ENCODE results near the gene GSK3B. TPM values are rescaled to one million over a fixed set of nuclear protein-coding genes. Genes with fewer than 3 reads are reported as not detected.
A peak's percentile ranks its signal among the peaks of the same experiment; 100 is the strongest.

GSK3B gene
- total RNA-seq = 60.8 and 65.8 TPM in 2 replicates

GRCh38 chr3:120093911-120094775 lies at the start of gene GSK3B:
Gene GSK3B (minus strand): TSS chr3:120094447. CDS start chr3:120093434, 1,013 bp downstream.
- FAIRE-seq (no peak), DNase-seq (ENCODE audit: low read depth) (peak; percentile 99)
- H3K4me3 ChIP-seq (ENCODE audit: low read depth, low read length) = peak within 1 kb of the TSS; percentile 80

DNA sequence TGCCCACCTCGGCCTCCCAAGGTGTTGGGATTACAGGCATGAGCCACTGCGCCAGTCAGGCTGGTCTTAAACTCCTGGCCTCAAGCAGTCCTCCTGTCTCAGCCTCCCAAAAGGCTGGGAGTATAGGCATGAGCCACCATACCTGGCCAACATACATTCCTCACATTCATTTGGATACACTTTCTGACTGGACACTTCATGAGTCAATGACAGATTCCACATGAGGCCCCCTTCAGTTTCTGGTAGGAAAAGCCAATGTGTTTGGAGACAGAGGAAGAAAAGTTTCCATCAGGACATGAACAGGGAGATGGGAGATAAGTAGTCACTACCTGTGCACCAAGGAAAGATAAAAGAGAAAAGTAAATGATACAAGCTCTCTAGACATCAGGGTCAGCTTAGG lies 49.4 kb upstream of the GSK3B start:
- no peak for FAIRE-seq
- DNase-seq (ENCODE audit: low read depth) = peak; percentile 41
- TF ChIP-seq, protein P1, sequence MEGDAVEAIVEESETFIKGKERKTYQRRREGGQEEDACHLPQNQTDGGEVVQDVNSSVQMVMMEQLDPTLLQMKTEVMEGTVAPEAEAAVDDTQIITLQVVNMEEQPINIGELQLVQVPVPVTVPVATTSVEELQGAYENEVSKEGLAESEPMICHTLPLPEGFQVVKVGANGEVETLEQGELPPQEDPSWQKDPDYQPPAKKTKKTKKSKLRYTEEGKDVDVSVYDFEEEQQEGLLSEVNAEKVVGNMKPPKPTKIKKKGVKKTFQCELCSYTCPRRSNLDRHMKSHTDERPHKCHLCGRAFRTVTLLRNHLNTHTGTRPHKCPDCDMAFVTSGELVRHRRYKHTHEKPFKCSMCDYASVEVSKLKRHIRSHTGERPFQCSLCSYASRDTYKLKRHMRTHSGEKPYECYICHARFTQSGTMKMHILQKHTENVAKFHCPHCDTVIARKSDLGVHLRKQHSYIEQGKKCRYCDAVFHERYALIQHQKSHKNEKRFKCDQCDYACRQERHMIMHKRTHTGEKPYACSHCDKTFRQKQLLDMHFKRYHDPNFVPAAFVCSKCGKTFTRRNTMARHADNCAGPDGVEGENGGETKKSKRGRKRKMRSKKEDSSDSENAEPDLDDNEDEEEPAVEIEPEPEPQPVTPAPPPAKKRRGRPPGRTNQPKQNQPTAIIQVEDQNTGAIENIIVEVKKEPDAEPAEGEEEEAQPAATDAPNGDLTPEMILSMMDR (IDR thresholded peaks at IDR 0.05; ENCODE audit: insufficient read depth, low read length, severe bottlenecking) = no peak
- no peaks in the 10 kb centered on the region for H3K36me3 ChIP-seq (ENCODE audit: control insufficient read depth, insufficient read depth, low read length)
- no peak overlapping the region for H3K4me3 ChIP-seq (ENCODE audit: low read depth, low read length)
- no peaks in the 10 kb centered on the region for H3K27me3 ChIP-seq (ENCODE audit: control insufficient read depth, insufficient read depth, low read length)

More at GRCh38 chr3:120093911-120094775, at the start of gene GSK3B:
- Histone ChIP-seq H3K27me3 (ENCODE audit: control insufficient read depth, insufficient read depth, low read length) (no peaks in the 10 kb centered on the region), H3K36me3 (ENCODE audit: control insufficient read depth, insufficient read depth, low read length) (no peaks in the 10 kb centered on the region)
- TF ChIP-seq, protein P1 (IDR thresholded peaks at IDR 0.05; ENCODE audit: insufficient read depth, low read length, severe bottlenecking) = no peak

DNA sequence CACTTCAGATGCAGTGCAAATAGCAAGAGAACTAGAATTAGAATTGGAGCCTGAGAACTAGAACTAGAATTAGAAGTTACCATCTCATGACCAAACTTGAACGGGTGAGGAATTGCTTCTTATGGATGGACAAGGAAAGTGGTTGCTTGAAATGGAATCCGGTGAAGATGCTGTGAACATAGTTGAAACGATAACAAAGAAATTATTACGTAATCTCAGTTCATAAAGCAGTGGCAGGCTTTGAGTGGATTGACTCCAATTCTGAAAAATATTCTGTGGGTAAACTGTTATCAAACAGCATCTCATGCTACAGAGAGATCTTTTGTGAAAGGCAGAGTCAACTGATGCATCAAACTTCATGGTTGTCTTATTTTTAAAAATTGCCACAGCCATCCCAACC lies 48.0 kb upstream of the GSK3B start:
- no peaks in the 10 kb centered on the region for H3K36me3 ChIP-seq (ENCODE audit: control insufficient read depth, insufficient read depth, low read length)
- DNase-seq (ENCODE audit: low read depth) (no peak), FAIRE-seq (no peak)
- H3K27me3 ChIP-seq (ENCODE audit: control insufficient read depth, insufficient read depth, low read length) = no peaks in the 10 kb centered on the region
- TF ChIP-seq, protein P1 (IDR thresholded peaks at IDR 0.05; ENCODE audit: insufficient read depth, low read length, severe bottlenecking) = no peak
- H3K4me3 ChIP-seq (ENCODE audit: low read depth, low read length) = no peak overlapping the region

DNA sequence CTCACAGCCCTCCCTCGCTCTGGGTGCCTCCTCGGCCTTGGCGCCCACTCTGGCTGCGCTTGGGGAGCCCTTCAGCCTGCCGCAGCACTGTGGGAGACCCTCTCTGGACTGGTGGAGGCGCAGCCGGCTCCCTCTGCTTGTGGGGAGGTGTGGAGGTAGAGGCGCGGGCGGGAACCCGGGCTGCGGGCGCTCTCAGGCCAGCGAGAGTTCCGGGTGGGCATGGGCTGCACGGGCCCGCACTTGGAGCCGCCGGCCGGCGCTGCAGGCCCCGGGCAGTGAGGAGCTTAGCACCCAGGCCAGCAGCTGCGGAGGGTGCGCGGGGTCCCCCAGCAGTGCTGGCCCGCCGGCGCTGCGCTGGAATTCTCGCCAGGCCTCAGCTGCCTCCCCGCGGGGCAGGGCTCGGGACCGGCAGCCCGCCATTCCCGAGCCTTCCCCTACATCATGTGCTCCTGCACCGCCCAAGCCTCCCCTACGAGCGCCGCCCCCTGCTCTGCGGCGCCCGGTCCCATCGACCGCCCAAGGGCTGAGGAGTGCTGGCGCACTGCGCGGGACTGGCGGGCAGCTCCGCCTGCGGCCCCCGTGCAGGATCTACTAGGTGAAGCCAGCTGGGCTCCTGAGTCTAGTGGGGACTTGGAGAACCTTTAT lies 46.0 kb upstream of the GSK3B start:
- TF ChIP-seq, protein P1 (IDR thresholded peaks at IDR 0.05; ENCODE audit: insufficient read depth, low read length, severe bottlenecking) = no peak
- Histone ChIP-seq H3K4me3 (ENCODE audit: low read depth, low read length) (no peak overlapping the region), H3K27me3 (ENCODE audit: control insufficient read depth, insufficient read depth, low read length) (no peaks in the 10 kb centered on the region), H3K36me3 (ENCODE audit: control insufficient read depth, insufficient read depth, low read length) (no peaks in the 10 kb centered on the region)
- DNase-seq (ENCODE audit: low read depth) (no peak), FAIRE-seq (no peak)

GRCh38 chr3:120139140-120139539 lies 44.9 kb upstream of the GSK3B start:
- TF ChIP-seq, protein P1 (IDR thresholded peaks at IDR 0.05; ENCODE audit: insufficient read depth, low read length, severe bottlenecking) = no peak
- FAIRE-seq (no peak), DNase-seq (ENCODE audit: low read depth) (no peak)
- no peak overlapping the region for H3K4me3 ChIP-seq (ENCODE audit: low read depth, low read length)
- H3K27me3 ChIP-seq (ENCODE audit: control insufficient read depth, insufficient read depth, low read length) = no peaks in the 10 kb centered on the region
- H3K36me3 ChIP-seq (ENCODE audit: control insufficient read depth, insufficient read depth, low read length) = no peaks in the 10 kb centered on the region

Measured in bronchial epithelial cell (primary cell).